ENCODE measurements around the gene NOXO1. TPM values are rescaled to one million over a fixed set of nuclear protein-coding genes. Genes with fewer than 3 reads are reported as not detected.

Gene NOXO1, protein sequence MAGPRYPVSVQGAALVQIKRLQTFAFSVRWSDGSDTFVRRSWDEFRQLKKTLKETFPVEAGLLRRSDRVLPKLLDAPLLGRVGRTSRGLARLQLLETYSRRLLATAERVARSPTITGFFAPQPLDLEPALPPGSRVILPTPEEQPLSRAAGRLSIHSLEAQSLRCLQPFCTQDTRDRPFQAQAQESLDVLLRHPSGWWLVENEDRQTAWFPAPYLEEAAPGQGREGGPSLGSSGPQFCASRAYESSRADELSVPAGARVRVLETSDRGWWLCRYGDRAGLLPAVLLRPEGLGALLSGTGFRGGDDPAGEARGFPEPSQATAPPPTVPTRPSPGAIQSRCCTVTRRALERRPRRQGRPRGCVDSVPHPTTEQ
- 1.2 and 2.6 TPM in 2 replicates for total RNA-seq

DNA sequence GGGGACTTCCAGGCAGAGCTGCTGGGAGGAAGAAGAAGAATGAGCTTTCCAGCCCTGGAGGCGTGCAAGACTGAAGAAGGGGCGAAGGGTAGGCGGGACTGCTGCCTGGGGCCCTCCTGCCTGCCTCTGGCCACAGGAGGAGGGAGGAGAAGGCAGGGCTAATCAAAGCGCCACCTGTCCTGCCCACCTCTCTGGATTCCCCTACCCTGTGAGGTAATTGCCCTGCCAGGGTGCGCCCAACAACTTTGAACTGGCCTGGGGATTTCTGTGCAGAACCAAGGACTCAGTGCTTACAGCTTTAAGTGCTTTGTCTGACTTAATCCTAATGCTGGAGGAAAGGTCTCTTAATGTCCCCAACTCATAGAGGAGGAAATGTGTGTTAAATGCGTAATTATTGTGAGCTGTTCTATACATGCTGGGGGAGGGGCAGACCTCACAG lies at the start of gene NOXO1:
TSS of gene NOXO1 (minus strand) at position 72 of the 439 bp plus-strand sequence. CDS start 290 bp downstream, outside the sequence.

DNA sequence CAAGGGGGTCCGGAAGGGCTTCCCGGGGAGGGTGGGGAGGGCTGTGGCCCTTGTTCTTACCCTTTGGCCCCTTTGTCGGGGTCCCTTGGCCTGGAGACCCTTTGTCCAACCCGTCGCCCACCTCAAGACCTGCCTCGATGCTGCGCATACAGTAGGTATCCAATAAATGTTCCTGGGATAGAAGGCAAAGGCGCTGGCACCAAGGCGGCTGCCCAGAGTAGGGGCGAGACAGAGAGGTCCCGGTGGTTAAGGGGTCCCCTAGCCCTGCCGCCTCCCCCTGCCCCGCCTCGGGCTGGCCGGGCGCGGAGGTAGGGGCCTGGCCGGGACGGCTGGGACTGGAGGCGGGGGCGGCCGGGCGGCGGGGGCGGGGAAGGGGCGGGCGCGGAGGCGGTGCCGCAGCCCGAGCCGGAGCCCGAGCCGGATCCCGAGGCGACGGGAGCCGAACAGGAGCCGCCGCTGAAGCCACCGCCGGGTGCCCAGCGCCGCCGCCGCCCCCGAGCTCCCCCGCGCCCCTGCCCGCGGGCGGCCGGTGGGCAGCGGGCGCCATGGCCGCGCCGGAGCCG lies 45.3 kb upstream of the NOXO1 start, which contains the start of gene NHERF2:
TSS of gene NHERF2 (plus strand) at position 442 of the 563 bp plus-strand sequence. CDS start at position 546, 104 bp downstream.

DNA sequence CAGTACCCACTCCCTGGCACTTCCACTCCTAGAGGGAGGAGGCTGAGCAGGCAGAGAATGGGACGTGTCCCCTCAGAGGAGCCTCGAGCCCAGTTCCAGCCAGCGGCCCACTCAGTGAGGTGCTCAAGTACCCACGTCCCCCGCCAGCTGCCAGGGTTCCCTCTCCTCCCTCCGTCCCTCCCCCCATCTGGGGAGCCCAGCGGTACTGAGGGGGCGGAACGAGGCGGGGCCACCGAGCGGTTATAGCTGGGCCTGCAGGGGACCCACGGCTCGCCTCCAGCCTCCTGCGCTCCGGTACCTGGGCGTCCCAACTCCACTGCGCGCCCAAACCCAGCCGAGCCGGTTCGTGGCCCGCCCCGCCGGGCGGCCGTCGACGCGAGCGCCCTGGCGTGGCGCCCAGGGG lies 38.2 kb upstream of the NOXO1 start, which contains the start of gene NPW:
TSS of gene NPW (plus strand) at position 268 of the 403 bp plus-strand sequence.

DNA sequence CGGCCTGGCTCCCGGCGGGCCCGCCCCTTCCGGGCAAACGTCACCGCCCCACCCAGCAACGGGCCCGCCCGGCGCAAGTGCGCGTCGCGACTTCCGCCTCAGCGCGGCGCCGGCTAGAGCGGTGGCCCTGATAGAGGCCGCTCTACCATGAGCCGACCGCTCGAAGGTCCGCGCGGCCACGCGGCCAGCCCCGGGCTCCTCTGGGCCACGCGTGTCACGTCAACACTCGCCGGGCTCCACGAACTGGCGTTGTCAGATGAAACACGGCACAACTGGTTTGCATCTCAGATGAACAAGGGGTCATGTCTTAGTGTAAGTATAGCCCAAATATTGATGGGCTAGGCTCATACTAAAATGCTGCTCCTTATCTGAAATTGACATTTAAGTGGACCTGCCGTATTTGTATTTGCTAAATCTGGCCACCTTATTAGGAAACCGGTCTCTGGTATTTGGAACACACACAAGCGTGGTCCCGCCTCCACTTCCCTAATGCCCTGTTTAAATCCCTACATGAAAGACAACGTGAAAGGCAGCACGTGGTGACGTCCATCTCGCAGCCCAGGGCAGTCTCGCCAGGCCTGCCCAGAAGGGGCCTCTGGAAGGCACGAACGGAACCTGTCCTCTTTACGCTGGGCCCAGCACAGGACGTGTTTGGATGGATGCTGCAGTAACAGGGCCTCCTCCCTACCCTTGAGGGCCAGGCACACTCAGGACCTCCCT lies 28.7 kb upstream of the NOXO1 start, which contains the start of gene ZNF598:
TSS of gene ZNF598 (minus strand) at position 31 of the 720 bp plus-strand sequence.

DNA sequence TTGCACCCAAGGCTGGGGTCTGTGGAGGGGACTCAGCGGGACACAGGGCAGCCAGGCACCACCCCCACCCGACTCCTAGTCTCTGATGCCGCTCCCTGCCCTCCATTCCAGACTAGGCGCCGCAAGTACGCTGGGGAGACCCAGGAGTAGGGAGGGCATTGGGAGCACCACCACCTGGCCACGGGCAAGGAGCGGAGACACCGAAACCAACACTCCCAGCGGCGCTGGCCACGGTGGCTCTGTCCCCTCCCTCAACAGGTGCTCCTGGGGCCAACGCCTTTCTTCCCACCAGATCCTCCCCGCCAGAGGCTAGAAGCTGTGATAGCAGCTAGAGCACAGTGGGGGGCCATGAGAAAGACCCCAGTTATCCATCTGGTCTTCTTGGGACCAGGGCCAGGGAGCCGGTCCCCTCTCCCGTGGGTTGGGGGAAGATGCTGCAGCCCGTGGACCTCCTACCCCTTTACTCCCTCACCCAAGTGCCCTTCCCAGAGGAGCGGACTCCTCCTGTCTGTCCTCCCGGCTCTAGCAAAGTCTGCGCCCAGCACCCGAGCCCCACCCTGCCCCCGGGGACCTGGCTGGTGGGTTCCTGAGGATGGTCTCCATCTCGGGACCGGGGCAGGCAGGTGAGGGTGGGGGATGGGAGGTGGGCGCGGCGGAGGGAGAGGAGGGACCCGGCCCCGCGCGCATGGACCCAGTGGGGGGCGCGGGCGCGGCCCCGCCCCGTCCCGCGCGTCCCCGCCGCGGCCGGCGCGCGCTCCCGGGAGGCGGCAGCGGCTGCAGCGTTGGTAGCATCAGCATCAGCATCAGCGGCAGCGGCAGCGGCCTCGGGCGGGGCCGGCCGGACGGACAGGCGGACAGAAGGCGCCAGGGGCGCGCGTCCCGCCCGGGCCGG lies 8.2 kb upstream of the NOXO1 start, which contains the start of gene SYNGR3:
TSS of gene SYNGR3 (plus strand) at position 762 of the 892 bp plus-strand sequence. CDS start 133 bp downstream, outside the sequence.

DNA sequence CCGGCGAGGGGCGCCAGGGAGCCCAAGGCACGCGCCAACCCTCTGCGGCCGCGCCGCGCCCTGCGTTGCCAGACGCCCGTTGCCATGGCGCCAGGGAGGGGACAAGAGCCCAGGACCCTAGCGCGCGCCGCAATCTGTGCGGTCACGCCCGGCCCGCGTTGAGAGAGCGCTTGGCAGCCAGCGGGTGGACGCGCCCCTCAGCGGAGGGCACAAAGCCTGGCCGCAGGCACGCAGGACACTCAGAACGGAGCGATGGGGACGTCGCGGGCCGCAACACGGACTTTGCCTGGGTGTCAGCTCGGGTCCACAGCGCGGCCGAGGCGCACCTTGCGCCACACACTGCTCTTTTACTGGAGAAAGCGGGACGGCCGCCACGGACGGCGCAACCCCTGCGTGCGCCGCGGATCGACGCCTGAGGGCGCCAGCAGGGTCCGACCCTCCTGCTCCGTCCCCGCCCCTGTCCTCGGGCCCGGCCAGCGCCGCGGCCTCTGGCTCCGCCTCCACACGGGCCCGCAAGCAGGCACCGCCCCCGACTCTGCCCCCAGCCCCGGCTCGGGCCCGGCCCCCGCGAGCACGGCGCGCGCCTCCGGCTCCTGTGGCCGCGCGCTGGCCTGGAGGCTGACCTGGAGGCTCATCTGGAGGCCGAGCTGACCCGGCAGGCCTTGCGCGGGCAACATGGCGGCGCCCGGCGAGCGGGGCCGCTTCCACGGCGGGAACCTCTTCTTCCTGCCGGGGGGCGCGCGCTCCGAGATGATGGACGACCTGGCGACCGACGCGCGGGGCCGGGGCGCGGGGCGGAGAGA lies 2.5 kb upstream of the NOXO1 start, which contains the start of gene GFER:
TSS of gene GFER (plus strand) at position 650 of the 803 bp plus-strand sequence. CDS start at position 676, 26 bp downstream.

DNA sequence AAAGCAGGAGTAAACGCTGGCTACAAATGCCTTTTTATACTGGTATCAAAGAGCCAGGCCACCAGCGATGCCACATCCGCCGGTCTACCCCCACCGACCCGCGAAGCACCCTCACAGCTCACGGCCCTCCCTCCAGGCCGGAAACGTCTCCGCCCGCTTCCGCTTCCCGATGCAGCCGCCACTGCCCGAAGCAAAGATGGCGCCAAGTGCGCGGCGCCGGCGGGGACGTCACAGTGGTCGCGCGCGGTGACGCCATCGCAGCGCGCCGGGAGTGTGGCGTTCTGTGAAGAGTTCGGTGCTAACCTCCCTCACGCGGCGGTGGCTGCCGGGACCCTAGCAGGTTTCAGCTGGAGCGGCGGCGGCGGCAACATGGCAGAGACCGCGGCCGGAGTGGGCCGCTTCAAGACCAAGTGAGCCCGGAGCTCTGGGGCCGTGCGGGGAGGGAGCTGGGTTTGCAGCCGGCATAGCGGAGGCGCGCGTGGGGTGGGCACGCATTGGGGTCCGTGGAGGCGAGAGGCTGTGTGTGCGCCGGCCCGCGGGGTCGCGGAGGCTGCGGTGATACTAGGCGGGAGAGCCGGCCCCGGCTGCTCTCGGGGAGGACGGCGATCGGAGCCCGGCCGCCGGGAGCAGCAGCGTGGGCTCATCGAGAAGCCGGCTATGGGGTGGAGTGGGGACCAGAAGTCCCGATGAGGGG lies 9.3 kb downstream of the NOXO1 start, which contains the start of gene TBL3:
TSS of gene TBL3 (plus strand) at position 258 of the 694 bp plus-strand sequence. CDS start at position 370, 112 bp downstream.

DNA sequence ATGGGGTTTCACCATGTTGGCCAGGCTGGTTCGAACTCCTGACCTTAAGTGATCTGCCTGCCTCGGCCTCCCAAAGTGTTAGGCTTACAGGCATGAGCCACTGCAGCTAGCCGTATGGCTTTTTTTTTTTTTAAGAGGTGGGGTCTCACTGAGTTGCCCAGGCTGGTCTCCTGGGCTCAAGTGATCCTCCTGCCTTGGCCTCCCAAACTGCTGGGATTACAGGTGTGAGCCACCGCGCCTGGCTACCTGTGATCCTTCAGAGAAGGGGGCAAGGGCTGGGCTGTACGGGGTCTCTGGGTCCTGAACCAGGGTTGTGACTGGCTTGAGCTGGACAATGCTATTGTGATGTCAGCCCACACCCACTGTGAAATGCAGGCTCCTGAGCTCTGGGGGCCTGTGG lies 14.8 kb downstream of the NOXO1 start, which contains the start of gene RNF151:
TSS of gene RNF151 (plus strand) at position 397 of the 400 bp plus-strand sequence. CDS start 26 bp downstream, outside the sequence.

DNA sequence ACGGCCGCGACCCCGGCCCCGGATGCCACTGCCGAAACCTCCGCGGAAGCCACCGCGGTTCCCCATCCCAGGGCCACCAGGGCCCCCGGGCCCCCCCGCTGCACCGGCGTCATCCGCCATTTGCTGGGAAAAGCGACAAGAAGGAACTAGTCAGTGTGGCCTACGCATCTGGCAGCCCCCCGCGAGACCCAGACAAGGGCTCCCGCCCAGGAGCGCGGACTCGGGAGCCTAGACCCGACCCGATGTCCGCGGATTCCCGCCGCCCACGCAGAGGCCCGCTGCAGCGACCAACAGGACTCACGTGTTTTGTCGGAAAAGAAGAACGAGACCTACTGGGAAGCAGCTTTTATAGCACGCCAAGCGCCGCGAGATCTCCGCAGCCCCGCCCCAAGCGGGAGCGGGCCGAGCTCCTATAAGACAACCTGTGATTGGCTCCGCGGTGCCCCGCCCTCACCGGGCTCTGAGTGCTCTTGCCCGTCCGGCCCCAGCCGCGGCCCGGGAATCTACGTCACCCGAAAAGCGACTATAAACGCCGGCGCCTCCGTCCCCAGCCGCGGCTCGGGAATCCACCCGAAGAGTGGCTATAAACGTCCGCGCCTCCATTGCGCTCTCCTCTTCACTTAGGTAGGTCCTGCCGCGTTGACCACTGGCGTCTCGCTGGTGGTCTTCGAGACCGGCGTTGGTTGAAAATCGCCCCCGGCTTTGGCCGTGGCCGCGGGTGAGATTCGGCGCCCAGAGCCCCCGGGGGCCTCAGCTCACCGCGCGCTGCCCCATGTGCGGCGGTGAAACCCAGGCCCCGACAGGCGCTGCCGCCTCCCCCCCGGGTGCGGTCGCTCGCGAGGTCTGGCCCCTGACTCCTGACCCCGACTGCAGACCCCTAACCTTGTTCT lies 16.5 kb downstream of the NOXO1 start, which contains the start of gene RPS2:
TSS of gene RPS2 (minus strand) at position 321 of the 890 bp plus-strand sequence. CDS start at position 120, 201 bp downstream.

DNA sequence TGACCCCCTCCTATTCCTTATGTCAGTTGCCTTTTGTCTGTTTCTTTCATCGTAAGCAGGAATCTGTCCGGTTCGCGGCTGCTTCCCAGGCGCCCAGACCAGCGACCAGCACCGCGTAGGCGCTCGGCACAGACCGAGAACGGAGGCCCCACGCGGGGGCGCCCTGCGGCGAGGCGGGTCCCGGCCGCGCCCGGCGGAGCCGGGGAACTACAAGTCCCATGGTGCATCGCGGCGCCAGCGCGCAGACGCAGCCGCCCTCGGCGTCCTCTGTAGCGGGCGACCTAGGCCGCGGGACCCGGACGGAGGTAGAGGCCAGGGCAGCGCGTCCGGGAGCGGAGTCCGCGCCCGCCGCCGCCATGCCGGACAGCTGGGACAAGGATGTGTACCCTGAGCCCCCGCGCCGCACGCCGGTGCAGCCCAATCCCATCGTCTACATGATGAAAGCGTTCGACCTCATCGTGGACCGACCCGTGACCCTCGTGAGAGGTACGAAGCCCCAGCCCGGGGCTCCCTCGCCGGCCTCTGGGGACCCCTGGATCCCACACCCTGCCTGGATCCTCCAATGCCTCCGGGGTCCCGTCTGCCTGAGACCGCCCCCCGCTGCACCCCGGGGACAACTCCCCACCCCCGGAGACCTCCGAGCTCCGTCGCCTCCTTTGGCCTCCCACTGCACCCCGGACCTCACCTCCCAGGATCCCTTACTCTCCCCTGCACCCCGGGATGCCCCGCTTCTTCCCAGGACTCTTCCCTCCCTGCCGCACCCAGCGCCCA lies 21.8 kb downstream of the NOXO1 start, which contains the start of gene NDUFB10:
TSS of gene NDUFB10 (plus strand) at position 270 of the 771 bp plus-strand sequence. CDS start at position 357, 87 bp downstream.

DNA sequence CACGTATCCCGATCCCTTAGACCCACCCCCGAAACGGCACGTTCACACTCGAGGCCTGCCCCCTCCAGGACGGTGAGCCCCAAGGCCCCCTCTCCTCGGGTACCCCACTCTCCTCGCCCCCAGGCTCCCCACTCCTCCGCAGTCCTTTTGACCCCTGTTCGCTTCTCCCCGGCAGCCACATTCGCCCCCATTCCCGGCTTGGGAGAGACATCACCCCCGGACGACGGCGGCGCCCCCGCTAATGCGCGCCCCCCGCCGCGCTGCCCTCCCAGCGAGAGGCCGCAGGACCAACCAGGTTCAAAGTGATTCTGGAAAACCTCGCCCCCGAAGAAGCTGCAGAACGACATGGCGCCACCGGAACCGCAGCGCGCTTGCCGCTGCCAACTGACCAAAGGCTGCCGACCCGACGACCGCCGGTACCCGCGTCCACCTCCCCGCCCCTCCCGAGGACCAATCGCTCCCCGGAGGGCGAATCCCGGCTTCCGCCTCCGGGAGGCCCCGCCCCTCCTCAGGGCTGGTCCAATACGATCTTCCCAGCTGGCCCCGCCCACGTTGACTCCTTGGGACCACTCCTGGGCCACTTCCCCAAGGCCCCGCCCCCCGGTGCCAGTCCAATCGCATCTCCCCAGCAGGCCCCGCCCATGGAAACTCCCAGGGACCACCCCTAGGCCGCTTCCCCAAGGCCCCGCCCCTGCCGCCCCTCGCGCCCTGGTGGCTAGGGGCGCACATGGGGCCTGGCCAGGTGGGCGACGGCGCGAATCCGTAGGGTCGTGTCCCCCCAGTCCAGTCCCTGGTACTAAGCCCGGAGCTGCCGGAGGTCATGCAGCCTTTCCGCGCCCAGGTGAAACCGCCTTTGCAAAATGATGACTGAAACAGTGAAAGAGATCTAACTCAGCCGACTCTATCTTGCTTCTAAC lies 38.2 kb downstream of the NOXO1 start, which contains the start of gene MSRB1:
TSS of gene MSRB1 (minus strand) at position 390 of the 917 bp plus-strand sequence. CDS start at position 347, 43 bp downstream.

Other genes with a start within 250 kb of the NOXO1 start
- gene NME3, start 209.9 kb downstream of the NOXO1 start, total RNA-seq, result 114 and 146 TPM in 2 replicates
- 2.8 and 17.8 TPM in 2 replicates for gene EME2, start 208.7 kb downstream of the NOXO1 start, total RNA-seq
- 91.8 and 93.1 TPM in 2 replicates for gene MRPS34, start 208.3 kb downstream of the NOXO1 start, total RNA-seq
- gene SPSB3, start 198.9 kb downstream of the NOXO1 start, total RNA-seq, result 54.2 and 59.3 TPM in 2 replicates
- 82.7 and 111 TPM in 2 replicates for gene NUBP2, start 198.5 kb downstream of the NOXO1 start, total RNA-seq
- gene IGFALS, start 187.8 kb downstream of the NOXO1 start, total RNA-seq, result under 0.01 TPM in 1 of 2 replicates, not detected in the other
- gene HAGH, start 154.6 kb downstream of the NOXO1 start, total RNA-seq, result 68.2 and 75.2 TPM in 2 replicates
- gene FAHD1, start 154.3 kb downstream of the NOXO1 start, total RNA-seq, result 56.5 and 106 TPM in 2 replicates
- 0.24 TPM in 1 of 2 replicates, not detected in the other for gene MEIOB, start 109.3 kb downstream of the NOXO1 start, total RNA-seq
- 0.24 TPM in 1 of 2 replicates, not detected in the other for gene HS3ST6, start 63.1 kb downstream of the NOXO1 start, total RNA-seq
- gene MSRB1, start 38.3 kb downstream of the NOXO1 start, total RNA-seq, result 0.85 and 1.9 TPM in 2 replicates
- 0.24 TPM in 1 of 2 replicates, not detected in the other for gene RPL3L, start 26.8 kb downstream of the NOXO1 start, total RNA-seq
- 114 and 124 TPM in 2 replicates for gene NDUFB10, start 21.9 kb downstream of the NOXO1 start, total RNA-seq
- 2,434 and 3,731 TPM in 2 replicates for gene RPS2, start 16.6 kb downstream of the NOXO1 start, total RNA-seq
- 0.85 TPM in 1 of 2 replicates, not detected in the other for gene RNF151, start 14.6 kb downstream of the NOXO1 start, total RNA-seq
- gene TBL3, start 9.4 kb downstream of the NOXO1 start, total RNA-seq, result 65.9 and 82.9 TPM in 2 replicates
- 8.9 and 24.9 TPM in 2 replicates for gene GFER, start 2.7 kb upstream of the NOXO1 start, total RNA-seq
- 4.7 and 4.8 TPM in 2 replicates for gene SYNGR3, start 8.5 kb upstream of the NOXO1 start, total RNA-seq
- gene ZNF598, start 28.4 kb upstream of the NOXO1 start, total RNA-seq, result 28.0 and 31.8 TPM in 2 replicates
- gene NPW, start 38.3 kb upstream of the NOXO1 start, total RNA-seq, result under 0.01 and 1.4 TPM in 2 replicates
- 12.8 and 17.1 TPM in 2 replicates for gene NHERF2, start 45.4 kb upstream of the NOXO1 start, total RNA-seq
- gene NTHL1, start 66.4 kb upstream of the NOXO1 start, total RNA-seq, result 32.8 and 45.6 TPM in 2 replicates
- 30.6 and 31.3 TPM in 2 replicates for gene TSC2, start 66.5 kb upstream of the NOXO1 start, total RNA-seq
- 74.2 and 96.1 TPM in 2 replicates for gene PKD1, start 154.4 kb upstream of the NOXO1 start, total RNA-seq
- gene RAB26, start 167.2 kb upstream of the NOXO1 start, total RNA-seq, result 0.48 and 1.7 TPM in 2 replicates
- gene TRAF7, start 174.3 kb upstream of the NOXO1 start, total RNA-seq, result 60.2 and 78.9 TPM in 2 replicates
- 0.43 and 0.96 TPM in 2 replicates for gene CASKIN1, start 215.1 kb upstream of the NOXO1 start, total RNA-seq
- 19.2 and 26.0 TPM in 2 replicates for gene MLST8, start 224.0 kb upstream of the NOXO1 start, total RNA-seq
- 0.24 and 1.3 TPM in 2 replicates for gene BRICD5, start 229.4 kb upstream of the NOXO1 start, total RNA-seq
- 14.5 and 19.0 TPM in 2 replicates for gene PGP, start 233.4 kb upstream of the NOXO1 start, total RNA-seq
- 26.0 and 32.0 TPM in 2 replicates for gene E4F1, start 242.1 kb upstream of the NOXO1 start, total RNA-seq

Measured in tracheal epithelial cell (primary cell).